Measurements from ENCODE around the gene MRPL21. TPM values are rescaled to one million over a fixed set of nuclear protein-coding genes. Genes with fewer than 3 reads are reported as not detected.
"Not testable (repeated sequence)": the region's sequence is repeated elsewhere in the genome, so short reads cannot be mapped to it uniquely, and the experiment has no call there.

Gene MRPL21
- total RNA-seq, 6 experiments from 2014 or later = 18.8 to 50.4 (median 26.0) TPM

DNA sequence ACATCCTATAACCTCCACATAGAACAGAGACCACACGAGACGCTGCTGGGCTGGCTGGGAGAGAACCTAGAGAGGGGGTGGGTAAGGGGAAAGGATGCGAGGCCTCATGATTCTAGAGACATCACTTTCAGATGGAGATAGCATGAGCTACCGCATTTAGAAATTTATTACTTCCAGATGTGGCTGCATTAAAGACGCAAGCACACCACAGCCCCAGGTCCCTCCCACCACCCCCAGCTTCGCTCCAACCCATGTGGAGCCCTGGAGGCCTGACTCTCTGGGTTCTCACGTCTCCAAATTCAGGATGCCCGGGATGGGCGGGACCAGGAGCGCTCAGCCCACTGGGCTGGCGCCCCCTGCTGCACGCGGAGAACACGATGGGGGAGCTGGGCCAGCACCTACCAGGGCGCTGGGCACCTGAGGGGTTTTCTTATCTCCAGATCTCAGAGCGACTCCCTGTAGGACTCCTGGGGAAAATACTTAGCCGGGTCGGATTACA, 13.6 kb downstream of the MRPL21 start:
- TF ChIP-seq POLR2A (IDR thresholded peaks at IDR 0.05) (no peak), CTCF (IDR thresholded peaks at IDR 0.05) (peak in 1 of 4 donors; percentile 25)
- 77% methylated on average over 9 of the region's 18 CpGs for WGBS (ENCODE audit: insufficient coverage, low coverage, low lambda C conversion rate, missing lambda C conversion rate)
- DNase-seq (no peak), ATAC-seq (peak in 2 of 4 donors; percentile 31 to 33)
- no peak overlapping the region for H3K4me3 ChIP-seq
- intact Hi-C loops (cut with DNase I) = no loop called here
- H3K36me3 ChIP-seq = peaks cover 0 to 24% (median 2%) of the 10 kb centered on the region in 4 donors
- peaks cover 0 to 7% (median 1%) of the 10 kb centered on the region in 4 donors for H3K4me1 ChIP-seq
- no peaks in the 10 kb centered on the region for H3K27me3 ChIP-seq
- H3K27ac ChIP-seq = peak overlapping the region; percentile 23 to 65 (median 43)
- no peaks in the 10 kb centered on the region for H3K9me3 ChIP-seq

GRCh38 chr11:68884827-68885226, 18.8 kb downstream of the MRPL21 start:
- H3K4me1 ChIP-seq; ATAC-seq; H3K9me3 ChIP-seq; H3K36me3 ChIP-seq; intact Hi-C loops (cut with DNase I); DNase-seq; H3K4me3 ChIP-seq; H3K27me3 ChIP-seq; H3K27ac ChIP-seq: not testable (repeated sequence)
- WGBS (ENCODE audit: insufficient coverage, low coverage, low lambda C conversion rate, missing lambda C conversion rate) = 86% methylated on average over 14 of the region's 15 CpGs

DNA sequence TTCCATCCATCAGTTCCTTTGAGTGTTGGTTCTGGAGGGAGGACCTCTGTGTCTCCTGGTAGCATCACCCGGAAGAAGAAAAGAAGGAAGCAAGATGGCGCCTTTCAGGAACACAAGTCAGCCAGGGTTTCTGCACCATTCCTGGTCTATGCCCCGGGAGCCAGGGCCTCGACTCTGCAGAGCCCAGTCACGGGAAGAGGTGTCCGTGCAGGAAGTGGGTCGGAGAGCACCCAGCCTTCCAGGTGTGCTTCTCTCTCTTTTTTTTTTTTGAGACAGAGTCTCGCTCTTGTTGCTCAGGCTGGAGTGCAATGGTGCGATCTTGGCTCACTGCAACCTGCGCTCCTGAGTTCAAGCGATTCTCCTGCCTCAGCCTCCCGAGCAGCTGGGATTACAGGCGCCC, 21.2 kb downstream of the MRPL21 start:
- no peak overlapping the region for H3K27ac ChIP-seq
- no peaks in the 10 kb centered on the region for H3K27me3 ChIP-seq
- no peak overlapping the region for H3K4me3 ChIP-seq
- ATAC-seq = no peak
- intact Hi-C loops (cut with DNase I) = no loop called here
- TF ChIP-seq POLR2A (IDR thresholded peaks at IDR 0.05) (no peak), CTCF (IDR thresholded peaks at IDR 0.05) (no peak)
- WGBS (ENCODE audit: insufficient coverage, low coverage, low lambda C conversion rate, missing lambda C conversion rate) = 85% methylated on average over 5 of the region's 13 CpGs
- no peak for DNase-seq
- no peaks in the 10 kb centered on the region for H3K36me3 ChIP-seq
- H3K9me3 ChIP-seq = no peaks in the 10 kb centered on the region
- peaks cover 0 to 5% (median 0%) of the 10 kb centered on the region in 4 donors for H3K4me1 ChIP-seq

DNA sequence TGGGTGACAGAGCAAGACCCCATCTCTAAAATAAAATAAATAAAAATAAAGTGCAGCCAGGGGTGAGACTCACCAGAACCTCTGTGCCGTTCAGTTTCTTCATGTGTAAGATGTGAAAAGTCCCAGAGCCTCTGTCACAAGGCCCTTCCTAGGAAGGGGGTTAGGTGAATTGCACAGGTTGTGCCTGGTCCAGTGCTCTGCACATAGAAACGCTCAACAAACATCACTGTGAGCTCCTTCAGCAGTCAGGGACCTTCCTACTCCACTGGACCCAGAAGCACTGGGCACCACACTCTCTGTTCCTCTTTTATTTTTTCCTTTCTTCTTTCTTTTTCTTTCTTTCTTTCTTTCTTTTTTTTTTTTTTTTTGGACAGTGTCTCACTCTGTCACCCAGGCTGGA, 22.3 kb downstream of the MRPL21 start:
- H3K4me1 ChIP-seq = peaks cover 0 to 5% (median 0%) of the 10 kb centered on the region in 4 donors
- TF ChIP-seq CTCF (IDR thresholded peaks at IDR 0.05) = no peak
- TF ChIP-seq POLR2A (IDR thresholded peaks at IDR 0.05) = no peak
- DNase-seq = no peak
- no peaks in the 10 kb centered on the region for H3K27me3 ChIP-seq
- intact Hi-C loops (cut with DNase I) = no loop called here
- H3K27ac ChIP-seq = no peak overlapping the region
- H3K4me3 ChIP-seq = no peak overlapping the region
- H3K9me3 ChIP-seq = no peaks in the 10 kb centered on the region
- no peak for ATAC-seq
- WGBS (ENCODE audit: insufficient coverage, low coverage, low lambda C conversion rate, missing lambda C conversion rate) = 80% methylated on average over 1 of the region's 2 CpGs
- no peaks in the 10 kb centered on the region for H3K36me3 ChIP-seq

DNA sequence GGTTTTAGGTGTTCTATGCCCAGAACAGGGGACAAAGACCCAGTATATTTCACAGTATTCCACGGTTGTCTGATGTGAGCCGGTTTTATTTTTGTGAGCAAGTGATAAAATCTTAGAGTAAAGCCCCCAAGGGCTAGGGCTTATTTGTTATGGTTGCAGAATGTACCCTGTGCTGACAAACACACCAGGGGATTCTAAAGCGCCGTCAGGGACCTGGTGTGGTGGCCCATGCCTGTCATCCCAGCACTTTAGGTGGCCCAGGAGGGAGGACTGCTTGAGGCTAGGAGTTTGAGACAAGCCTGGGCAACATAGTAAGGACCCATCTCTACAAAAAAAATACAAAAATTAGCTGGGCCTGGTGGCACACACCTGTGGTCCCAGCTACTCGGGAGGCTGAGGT, 22.8 kb downstream of the MRPL21 start:
- ATAC-seq = no peak
- intact Hi-C loops (cut with DNase I) = no loop called here
- WGBS (ENCODE audit: insufficient coverage, low coverage, low lambda C conversion rate, missing lambda C conversion rate) = 97% methylated on average over 3 of the region's 5 CpGs
- Histone ChIP-seq H3K4me1 (peaks cover 0 to 5% (median 0%) of the 10 kb centered on the region in 4 donors), H3K4me3 (no peak overlapping the region), H3K27me3 (no peaks in the 10 kb centered on the region), H3K9me3 (no peaks in the 10 kb centered on the region), H3K27ac (no peak overlapping the region), H3K36me3 (no peaks in the 10 kb centered on the region)
- TF ChIP-seq POLR2A (IDR thresholded peaks at IDR 0.05) (no peak), CTCF (IDR thresholded peaks at IDR 0.05) (no peak)
- DNase-seq = no peak
